Measurements from ENCODE around the gene CHMP4B.
"Not testable (repeated sequence)": the region's sequence is repeated elsewhere in the genome, so short reads cannot be mapped to it uniquely, and the experiment has no call there.

The CHMP4B gene

DNA sequence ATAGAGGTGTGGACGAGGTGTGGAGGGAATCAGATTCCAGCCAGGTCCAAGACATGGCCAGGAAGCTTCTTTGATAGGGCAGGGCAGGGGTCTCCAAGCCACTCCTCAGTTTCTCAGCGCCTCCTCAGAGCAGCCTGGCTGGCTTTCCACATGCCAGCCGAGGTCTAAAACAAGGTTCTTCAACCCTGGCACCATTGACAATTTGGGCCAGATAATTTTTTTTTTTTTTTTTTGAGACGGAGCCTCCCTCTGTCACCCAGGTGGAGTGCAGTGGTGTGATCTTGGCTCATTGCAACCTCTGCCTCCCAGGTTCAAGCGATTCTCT is 21.3 kb upstream of the CHMP4B start:
- no peak for DNase-seq (ENCODE audit: low read depth)

DNA sequence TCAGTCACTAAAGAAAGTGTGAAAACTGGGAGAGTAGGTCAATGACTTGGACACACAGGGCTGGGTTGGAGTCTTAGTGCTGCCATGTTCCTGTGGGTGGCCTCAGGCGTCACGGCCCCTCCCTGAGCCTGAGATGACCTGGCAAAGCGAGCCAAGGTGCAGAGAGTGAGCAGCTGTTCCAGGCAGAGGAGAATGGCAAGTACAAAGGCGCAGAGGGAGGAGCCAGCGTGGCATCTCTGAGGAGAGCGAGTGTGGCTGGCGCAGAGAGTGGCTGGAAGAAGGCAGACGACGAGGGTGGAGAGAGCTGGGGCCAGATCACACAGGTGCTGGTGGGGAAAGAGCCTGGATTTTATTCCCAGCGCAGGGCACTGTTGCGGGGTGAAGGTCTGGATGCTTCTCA is 20.6 kb upstream of the CHMP4B start:
- no peak for DNase-seq (ENCODE audit: low read depth)

- DNase-seq (ENCODE audit: low read depth): no peak
Measured at GRCh38 chr20:33791021-33791420, 20.1 kb upstream of the CHMP4B start.

- DNase-seq (ENCODE audit: low read depth): no peak
Measured at GRCh38 chr20:33791540-33791939, 19.6 kb upstream of the CHMP4B start.

GRCh38 chr20:33791959-33792597 is 19.1 kb upstream of the CHMP4B start:
- DNase-seq (ENCODE audit: low read depth): peak; percentile 16

DNA sequence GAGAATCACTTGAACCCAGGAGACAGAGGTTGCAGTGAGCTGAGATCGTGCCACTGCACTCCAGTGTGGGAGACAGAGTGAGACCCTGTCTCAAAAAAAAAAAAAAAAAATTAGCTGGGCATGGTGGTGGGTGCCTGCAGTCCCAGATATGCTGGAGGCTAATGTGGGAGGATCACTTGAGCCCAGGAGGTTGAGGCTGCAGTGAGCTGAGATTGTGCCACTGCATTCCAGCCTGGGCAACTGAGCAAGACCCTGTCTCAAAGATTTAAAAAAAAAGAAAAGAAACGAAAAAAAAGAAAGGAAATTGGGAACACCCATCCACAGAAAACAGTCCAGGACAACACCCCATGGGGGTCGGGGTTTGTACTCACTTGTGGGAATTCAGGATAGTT is 18.6 kb upstream of the CHMP4B start:
- not testable (repeated sequence) for DNase-seq (ENCODE audit: low read depth)

DNA sequence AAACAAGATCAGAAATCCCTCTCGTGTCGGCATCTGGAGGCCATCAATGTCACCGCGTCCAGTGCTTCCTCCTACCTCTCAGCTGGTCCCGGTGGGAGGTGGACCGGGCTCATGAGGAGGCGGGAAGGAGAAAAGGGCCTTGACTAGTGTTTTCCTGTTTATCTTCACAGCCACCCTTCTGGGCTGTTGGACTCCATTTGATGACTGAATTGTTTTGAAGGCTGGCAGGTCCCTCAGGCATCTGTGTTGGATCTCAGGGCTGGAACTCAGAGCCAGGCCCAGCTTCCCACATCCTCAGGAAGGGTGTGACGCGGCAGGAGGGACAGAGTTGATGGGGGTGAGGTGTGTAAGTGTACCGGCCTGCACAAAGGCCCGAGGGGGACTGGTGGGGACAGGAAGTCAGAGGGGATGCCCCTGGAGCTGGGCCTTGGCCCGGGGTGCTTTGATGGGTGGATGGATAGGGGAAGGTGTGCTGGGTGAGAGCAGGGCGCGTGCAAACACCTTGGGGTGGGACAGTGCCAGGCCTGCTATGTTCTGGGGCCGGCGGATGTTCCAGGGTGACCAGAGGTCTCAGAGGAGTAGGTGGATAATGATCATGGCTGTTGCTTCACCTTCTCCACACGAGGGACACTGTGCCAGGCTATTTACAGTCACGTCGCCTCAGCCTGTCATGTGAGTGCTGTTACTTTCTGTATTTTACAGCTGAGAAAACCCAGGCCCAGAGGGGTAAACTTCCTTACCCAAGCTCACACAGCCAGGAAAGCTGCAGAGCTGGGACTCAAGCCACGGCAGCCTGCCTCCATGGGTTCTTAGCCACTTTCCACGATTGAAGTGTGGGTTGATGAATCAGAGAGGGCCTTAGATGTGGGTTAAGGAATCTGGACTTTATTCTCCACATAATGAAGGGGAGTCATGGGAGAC is 17.9 kb upstream of the CHMP4B start:
- DNase-seq (ENCODE audit: low read depth): no peak

- DNase-seq (ENCODE audit: low read depth): no peak
Measured at GRCh38 chr20:33796263-33796906, 14.8 kb upstream of the CHMP4B start.

DNA sequence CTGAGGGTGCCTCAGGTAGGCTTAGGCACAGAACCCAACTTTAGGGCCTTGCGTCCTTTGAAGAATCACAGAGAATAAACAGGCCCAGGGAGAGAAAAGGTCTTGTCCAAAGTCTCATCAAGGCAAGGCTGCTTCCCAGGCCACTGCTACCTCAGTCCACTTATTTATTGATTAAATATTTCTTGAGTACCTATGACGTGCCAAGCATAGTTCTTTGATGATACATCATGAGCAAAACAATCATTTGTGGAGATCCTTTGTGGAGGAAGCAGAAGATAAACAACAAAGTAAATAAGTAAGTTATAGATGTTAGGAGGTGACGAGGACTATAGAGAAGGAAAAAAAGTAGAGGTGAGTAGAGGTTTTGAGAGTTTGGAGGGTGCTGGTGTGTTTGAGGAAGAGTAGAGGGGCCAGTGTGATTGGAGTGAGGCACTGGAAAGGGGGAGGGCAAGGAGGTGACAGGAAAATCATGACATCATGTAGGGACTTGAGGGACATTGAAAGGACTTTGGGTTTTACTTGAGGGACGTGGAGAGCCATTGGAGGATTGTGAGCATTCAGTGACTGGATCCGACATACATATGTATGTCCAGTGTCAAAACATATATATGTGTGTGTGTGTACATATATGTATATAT is 14.1 kb upstream of the CHMP4B start:
- DNase-seq (ENCODE audit: low read depth): no peak

- no peak for DNase-seq (ENCODE audit: low read depth)
Measured at GRCh38 chr20:33798444-33798843, 12.7 kb upstream of the CHMP4B start.

DNA sequence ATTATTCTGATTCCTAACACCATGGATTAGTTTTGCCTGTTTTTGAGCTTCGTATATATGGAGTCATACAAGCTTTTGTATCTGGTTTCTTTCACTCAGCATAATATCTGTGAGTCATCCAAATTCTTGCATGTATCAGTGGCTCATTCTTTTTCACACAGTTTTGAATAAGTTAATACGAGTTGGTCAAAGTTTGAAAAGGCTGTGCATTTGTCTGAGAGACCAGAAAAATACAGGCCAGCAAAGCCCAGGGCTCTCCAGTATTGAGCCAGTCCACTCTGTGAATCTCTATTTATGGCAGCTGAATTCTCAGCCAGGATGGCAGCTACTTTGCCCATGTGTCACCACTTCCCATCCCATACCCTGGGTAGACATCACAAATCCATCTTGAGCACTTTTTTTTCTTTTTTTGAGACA is 7.2 kb upstream of the CHMP4B start:
- DNase-seq (ENCODE audit: low read depth): no peak

GRCh38 chr20:33808388-33808787 is 2.8 kb upstream of the CHMP4B start:
- DNase-seq (ENCODE audit: low read depth): no peak

GRCh38 chr20:33810259-33810658 is 889 bp upstream of the CHMP4B start:
- DNase-seq (ENCODE audit: low read depth): no peak

DNA sequence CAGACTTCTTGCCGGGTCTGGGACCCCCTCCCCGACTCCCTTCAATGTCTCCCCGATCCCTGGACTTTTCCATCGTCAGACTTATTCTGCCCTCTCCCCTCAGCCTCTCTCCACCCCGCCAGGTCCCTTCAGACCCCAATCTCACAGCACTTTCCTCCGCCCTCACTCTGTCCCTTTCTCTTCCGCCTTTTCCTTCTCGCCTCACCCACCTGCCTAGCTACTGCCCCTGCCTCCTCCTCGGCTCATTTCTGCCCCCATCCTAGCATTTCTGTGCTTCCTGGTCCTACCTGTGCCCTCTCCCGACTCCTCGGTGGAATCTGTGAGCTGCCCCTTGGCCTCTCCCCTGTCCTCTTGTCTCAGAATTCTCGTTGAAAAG is 616 bp downstream of the CHMP4B start:
- no peak for DNase-seq (ENCODE audit: low read depth)

DNA sequence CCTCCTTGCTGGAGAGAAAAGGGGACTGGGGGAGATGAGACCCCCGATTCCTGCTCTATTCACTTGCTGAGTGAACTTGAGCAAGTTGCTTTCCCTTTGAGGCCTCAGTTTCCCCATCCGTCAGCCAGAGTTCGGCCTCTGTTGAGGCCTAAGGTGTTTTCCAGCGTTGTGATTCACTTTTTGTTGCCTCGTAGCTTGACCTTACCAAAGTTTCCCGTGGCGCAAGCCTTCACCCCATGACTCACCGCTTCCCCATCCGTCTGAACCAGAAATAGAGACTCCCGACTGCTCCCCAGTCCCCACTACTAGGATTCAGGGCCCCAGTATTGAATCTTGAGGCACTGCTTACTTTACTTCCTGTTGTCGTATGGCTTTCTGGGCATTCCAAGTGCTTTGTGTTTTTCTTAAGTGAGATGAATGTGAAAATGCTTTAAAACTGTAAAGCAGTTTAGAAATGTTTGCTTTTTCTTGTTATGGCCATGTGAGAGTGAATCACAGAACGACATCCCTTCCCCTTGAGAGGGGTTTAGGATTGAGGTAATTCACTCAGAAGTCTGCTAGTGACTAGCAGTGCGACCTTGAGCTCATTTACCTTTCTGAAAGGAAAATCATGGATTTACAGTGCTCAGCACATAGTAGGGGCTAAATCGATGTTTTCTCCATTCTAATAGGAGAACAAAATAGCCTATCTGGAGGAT is 1.2 kb downstream of the CHMP4B start:
- DNase-seq (ENCODE audit: low read depth): peak; percentile 19

DNA sequence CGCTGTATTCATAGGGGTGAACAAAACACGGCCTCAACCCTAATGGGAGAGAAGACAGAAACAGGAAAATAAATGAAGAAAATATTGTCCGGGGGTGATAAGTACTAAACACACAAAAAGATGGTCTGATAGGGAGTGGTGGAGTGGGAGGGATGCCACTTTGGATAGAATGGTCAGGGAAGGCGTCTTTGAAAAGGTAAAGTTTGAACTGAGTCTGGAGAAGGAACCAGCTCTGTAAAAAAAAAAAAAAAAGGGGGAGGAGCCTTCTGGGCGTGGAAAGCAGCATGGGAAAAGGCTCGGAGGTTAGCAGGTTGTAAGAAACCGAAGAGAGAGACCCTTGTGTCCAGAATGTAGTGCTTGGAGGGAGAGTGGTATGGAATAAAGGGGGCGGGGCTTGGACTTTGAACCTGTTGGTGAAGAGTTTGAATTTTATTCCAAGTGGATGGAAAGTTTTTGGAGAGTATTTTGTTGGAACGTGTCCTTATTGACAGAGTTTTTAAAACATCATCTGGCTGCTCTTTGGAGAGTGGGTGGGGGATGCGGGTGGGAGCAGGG is 1.8 kb downstream of the CHMP4B start:
- no peak for DNase-seq (ENCODE audit: low read depth)

GRCh38 chr20:33814238-33814712 is 3.1 kb downstream of the CHMP4B start:
- DNase-seq (ENCODE audit: low read depth): no peak

DNA sequence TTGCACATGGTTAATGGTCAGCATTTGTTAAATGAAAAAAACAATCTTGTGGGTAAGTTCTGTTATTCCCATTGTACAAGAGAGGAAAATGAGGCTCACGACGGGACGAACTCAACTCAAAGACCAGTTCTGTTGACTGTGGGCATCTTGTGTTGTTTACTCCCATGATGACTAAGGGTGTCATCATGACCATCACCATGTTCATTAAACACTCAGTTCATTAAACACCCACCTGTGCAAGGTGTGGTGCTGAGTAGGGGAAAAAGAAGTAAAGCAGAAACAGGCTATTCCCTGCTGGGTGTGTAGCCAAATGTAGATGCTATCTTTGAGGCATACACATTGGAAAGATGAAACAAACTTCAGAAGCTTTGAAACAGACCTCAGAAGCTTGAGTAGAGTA is 4.5 kb downstream of the CHMP4B start:
- no peak for DNase-seq (ENCODE audit: low read depth)

GRCh38 chr20:33816191-33816590 is 5.0 kb downstream of the CHMP4B start:
- no peak for DNase-seq (ENCODE audit: low read depth)

DNA sequence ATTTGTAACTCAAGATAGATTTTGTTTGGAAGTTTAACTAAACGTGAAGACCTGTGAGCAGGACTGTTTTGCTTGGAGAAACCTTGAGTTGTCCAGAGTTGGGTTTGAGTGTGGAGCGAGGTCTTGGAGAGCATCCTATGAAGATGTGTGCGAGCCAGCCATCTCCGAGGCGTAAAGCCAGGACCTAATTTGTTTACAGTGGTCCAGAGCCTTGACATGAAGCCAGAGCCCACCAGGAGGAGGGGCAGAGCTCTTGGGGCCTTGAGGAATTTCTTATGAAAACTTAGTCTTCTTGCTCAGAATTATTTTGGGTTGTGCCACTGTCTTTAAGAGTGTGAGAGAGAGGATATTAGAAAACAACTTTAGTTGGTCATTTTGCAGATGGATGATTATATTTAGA is 6.3 kb downstream of the CHMP4B start:
- DNase-seq (ENCODE audit: low read depth): no peak

DNA sequence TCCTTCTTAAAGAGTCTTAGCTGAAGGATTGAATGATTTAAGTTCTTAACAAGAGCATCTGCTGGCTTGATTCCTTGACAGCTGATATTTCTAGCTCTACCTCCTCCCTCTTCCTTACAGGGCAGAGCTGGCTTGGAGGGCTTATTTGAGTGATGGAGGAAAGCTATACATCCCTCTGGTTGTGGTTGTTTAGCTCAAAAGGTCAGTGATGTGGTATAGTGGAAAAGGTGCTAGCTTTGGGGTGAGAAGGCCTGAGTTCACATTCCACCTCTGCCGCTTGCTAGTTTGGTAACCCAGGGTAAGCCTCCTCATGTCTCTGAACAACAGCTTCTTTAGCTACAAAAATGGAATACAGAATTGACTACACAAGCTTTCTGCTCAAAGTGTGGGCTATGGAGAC is 8.3 kb downstream of the CHMP4B start:
- DNase-seq (ENCODE audit: low read depth): no peak

GRCh38 chr20:33820362-33820761 is 9.2 kb downstream of the CHMP4B start:
- DNase-seq (ENCODE audit: low read depth): no peak
